HepG2 (cell line): ENCODE data around the gene DCLK1.

Experiments
- EP300 ChIP-seq, 3 experiments: sonication (generic) in 1 of 3; formaldehyde crosslinking in 1 of 3; IDR thresholded peaks; 2 replicates each; pipeline versions ENCODE4 v1.5.1 to v1.6.1; 2011 to 2020; ENCODE audit warnings: low read depth in 2 of 3, low read length in 2 of 3, borderline replicate concordance in 1 of 3, improper control_type of control experiment in 1 of 3, mild to moderate bottlenecking in 1 of 3, missing genetic modification reagents in 1 of 3, moderate library complexity in 1 of 3
- MAZ ChIP-seq, 2 experiments: sonication (generic) in 1 of 2; formaldehyde crosslinking in 1 of 2; IDR thresholded peaks; 2 replicates each; pipeline versions ENCODE4 v1.5.0 to v1.6.1; 2012 to 2020; ENCODE audit warnings: low read depth in 2 of 2, mild to moderate bottlenecking in 2 of 2, borderline replicate concordance in 1 of 2, improper control_type of control experiment in 1 of 2, low read length in 1 of 2, missing genetic modification reagents in 1 of 2, moderate library complexity in 1 of 2
- NFRKB ChIP-seq: fragments of 450-650 bp; IDR thresholded peaks from 2 replicates; pipeline ENCODE4 v1.6.1; 2017
- RBAK ChIP-seq: sonication (generic); formaldehyde crosslinking; IDR thresholded peaks from 2 replicates; pipeline ENCODE4 v1.5.1; 2020; ENCODE audit warnings: mild to moderate bottlenecking, missing genetic modification reagents
- ZNF362 ChIP-seq: sonication (generic); formaldehyde crosslinking; IDR thresholded peaks from 2 replicates; pipeline ENCODE4 v1.4.0; 2020; ENCODE audit warnings: missing genetic modification reagents, mild to moderate bottlenecking, borderline replicate concordance
- ZNF501 ChIP-seq: sonication (generic); formaldehyde crosslinking; IDR thresholded peaks from 2 replicates; pipeline ENCODE4 v1.5.1; 2020; ENCODE audit warnings: mild to moderate bottlenecking, moderate library complexity, missing genetic modification reagents
- TF ChIP-seq, protein P1 (sequence below): IDR thresholded peaks from 2 replicates; pipeline ENCODE4 v1.4.0; 2020; ENCODE audit warnings: mild to moderate bottlenecking, missing genetic modification reagents

DNA sequence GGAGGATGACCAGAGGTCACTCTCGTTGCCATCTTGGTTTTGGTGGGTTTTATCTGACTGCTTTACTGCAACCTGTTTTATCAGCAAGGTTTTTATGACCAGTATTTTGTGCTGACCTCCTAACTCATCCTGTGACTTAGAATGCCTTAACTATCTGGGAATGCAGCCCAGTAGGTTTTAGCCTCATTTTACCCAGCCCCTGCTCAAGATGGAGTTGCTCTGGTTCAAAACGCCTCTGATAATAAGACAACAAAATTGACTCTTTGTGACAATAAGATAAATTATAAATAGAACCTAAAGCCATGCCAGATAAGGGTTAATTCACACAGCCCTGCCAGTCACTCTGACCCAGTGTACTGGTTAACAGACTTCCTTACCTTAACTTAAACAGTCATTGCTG is 387.0 kb downstream of the DCLK1 start:
- TF ChIP-seq MAZ (IDR thresholded peaks at IDR 0.05; ENCODE audit: borderline replicate concordance, low read depth, low read length) (no peak), MAZ (CRISPR knock-in tag; IDR thresholded peaks at IDR 0.05; ENCODE audit: low read depth) (no peak), ZNF501 (no peak), RBAK (no peak), ZNF362 (CRISPR knock-in tag) (no peak), EP300 (IDR thresholded peaks at IDR 0.05; ENCODE audit: low read depth in 2 of 2, low read length in 2 of 2) (no peak), EP300 (CRISPR knock-in tag; IDR thresholded peaks at IDR 0.05; ENCODE audit: borderline replicate concordance) (no peak), NFRKB (no peak)
- TF ChIP-seq, protein P1, sequence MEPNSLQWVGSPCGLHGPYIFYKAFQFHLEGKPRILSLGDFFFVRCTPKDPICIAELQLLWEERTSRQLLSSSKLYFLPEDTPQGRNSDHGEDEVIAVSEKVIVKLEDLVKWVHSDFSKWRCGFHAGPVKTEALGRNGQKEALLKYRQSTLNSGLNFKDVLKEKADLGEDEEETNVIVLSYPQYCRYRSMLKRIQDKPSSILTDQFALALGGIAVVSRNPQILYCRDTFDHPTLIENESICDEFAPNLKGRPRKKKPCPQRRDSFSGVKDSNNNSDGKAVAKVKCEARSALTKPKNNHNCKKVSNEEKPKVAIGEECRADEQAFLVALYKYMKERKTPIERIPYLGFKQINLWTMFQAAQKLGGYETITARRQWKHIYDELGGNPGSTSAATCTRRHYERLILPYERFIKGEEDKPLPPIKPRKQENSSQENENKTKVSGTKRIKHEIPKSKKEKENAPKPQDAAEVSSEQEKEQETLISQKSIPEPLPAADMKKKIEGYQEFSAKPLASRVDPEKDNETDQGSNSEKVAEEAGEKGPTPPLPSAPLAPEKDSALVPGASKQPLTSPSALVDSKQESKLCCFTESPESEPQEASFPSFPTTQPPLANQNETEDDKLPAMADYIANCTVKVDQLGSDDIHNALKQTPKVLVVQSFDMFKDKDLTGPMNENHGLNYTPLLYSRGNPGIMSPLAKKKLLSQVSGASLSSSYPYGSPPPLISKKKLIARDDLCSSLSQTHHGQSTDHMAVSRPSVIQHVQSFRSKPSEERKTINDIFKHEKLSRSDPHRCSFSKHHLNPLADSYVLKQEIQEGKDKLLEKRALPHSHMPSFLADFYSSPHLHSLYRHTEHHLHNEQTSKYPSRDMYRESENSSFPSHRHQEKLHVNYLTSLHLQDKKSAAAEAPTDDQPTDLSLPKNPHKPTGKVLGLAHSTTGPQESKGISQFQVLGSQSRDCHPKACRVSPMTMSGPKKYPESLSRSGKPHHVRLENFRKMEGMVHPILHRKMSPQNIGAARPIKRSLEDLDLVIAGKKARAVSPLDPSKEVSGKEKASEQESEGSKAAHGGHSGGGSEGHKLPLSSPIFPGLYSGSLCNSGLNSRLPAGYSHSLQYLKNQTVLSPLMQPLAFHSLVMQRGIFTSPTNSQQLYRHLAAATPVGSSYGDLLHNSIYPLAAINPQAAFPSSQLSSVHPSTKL (CRISPR knock-in tag): no peak
